Measurements from ENCODE around the gene PSMB5.
A peak's percentile ranks its signal among the peaks of the same experiment; 100 is the strongest.
"Not testable (repeated sequence)": the region's sequence is repeated elsewhere in the genome, so short reads cannot be mapped to it uniquely, and the experiment has no call there.

The PSMB5 gene

GRCh38 chr14:23043145-23043544, 8.4 kb upstream of the PSMB5 start:
- DNase-seq, result no peak

DNA sequence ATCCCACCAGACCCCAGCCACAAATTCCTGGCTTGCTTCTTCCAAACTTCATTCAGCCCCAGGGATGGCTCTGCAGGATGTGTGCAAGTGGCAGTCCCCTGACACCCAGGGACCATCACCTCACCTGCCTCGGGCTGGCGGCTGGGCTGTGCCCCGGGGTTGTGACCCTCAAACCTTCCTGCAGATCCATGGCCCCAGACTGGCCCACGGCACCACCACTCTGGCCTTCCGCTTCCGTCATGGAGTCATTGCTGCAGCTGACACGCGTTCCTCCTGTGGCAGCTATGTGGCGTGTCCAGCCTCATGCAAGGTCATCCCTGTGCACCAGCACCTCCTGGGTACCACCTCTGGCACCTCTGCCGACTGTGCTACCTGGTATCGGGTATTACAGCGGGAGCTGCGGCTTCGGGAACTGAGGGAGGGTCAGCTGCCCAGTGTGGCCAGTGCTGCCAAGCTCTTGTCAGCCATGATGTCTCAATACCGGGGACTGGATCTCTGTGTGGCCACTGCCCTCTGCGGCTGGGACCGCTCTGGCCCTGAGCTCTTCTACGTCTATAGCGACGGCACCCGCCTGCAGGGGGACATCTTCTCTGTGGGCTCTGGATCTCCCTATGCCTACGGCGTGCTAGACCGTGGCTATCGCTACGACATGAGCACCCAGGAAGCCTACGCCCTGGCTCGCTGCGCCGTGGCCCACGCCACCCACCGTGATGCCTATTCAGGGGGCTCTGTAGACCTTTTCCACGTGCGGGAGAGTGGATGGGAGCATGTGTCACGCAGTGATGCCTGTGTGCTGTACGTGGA, 7.7 kb upstream of the PSMB5 start, which contains the start of gene PSMB11:
Gene PSMB11 (plus strand): TSS at position 51 of the 804 bp plus-strand sequence. CDS start 14 bp downstream, at position 65.
- DNase-seq, result no peak

- no peak for DNase-seq
These were observed 7.0 kb upstream of the PSMB5 start for GRCh38 chr14:23041729-23042128.

GRCh38 chr14:23040100-23040499, 5.4 kb upstream of the PSMB5 start:
- DNase-seq, result no peak

DNA sequence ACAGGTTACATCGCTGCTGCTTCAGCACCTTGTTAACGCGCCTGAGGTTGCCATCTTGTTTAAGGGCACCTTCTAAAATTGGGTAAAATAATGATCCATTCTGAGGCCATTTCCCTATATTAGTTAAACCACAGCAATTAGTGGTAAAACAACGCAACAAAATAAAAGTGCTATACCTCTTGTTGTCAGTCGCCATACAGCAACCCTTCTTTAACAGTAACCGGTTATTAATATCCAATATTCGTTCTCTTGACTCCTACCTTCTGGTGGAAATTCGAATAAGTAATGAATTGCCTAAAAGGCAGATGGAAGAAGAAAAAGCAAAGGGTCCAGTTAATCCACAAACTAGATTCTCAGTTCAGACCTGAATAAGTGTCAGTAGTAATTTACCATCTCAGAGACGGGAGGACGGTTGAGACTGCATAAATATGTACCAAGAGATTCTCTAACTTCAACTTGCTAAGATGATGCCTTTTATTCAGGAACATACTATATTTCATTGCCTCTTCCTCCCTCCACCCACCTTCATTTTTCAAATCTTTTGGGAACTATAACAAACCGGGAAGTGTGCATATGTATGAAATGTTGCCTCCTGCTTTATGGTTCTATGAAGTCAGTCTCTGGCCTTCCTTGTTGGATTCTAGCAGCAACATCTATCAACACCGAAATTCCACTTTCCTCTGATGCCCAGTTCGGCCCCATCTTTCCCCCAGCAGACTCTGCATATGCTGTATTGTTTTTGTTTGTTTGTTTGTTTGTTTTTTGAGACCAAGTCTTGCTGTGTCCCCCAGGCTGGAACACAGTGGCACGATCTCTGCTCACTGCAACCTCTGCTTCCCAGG, 824 bp upstream of the PSMB5 start:
- DNase-seq, result no peak

DNA sequence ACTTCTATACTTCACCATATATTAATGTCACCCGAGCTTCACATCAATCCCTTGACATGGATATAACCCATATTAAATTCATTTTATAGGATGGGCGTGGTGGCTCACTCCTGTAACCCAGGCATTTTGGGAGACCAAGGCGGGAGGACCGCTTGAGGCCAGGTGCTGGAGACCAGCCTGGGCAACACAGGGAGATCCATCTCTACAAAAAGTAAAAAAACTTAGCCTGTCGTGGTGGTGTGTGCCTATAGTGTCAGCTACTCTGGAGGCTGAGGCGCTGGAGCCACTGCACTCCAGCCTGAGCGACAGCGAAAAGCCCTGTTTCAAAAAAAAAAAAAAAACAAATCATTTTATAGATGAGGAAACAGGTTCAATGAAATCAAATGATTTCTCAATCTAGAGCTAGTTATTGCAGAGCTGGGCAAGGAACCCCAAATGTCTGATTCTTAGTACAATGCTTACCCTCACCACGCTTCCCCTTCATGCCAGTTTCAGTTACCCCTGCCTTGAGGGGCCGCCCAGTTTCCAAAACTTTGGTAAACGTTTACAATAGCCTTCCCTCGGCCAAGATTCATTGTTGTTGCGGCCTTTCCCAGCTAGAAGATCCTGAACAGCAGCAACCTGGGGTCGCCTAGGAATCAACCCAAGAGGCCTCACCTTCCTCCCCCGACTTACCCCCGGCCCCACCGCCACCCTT, 751 bp downstream of the PSMB5 start:
- DNase-seq, result no peak

- DNase-seq, result no peak
These were observed 1.4 kb downstream of the PSMB5 start for GRCh38 chr14:23033251-23033727.

- DNase-seq, result no peak
These were observed 3.8 kb downstream of the PSMB5 start for GRCh38 chr14:23030936-23031335.

DNA sequence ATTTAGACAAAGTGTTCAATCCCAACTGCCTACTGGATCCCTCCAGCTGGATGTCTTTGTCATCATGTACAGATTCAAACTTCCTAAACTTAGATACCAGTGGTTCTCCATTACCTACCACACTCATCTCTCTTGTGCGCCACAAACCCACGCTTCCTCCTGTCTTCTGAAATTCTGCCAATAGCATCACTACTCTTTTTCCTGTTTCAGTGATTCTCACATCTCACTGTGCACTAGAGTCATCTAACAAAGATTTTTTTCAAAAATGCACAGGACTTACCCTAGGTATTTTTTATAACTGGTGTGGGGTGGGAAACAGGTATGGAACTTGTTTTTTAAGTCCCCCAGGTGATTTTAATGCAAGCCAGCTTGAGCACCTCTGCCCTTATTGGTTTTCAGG, 5.9 kb downstream of the PSMB5 start:
- no peak for DNase-seq

GRCh38 chr14:23025151-23025814, 9.4 kb downstream of the PSMB5 start:
- DNase-seq, result no peak

GRCh38 chr14:23024612-23025075, 10.1 kb downstream of the PSMB5 start:
- no peak for DNase-seq

DNA sequence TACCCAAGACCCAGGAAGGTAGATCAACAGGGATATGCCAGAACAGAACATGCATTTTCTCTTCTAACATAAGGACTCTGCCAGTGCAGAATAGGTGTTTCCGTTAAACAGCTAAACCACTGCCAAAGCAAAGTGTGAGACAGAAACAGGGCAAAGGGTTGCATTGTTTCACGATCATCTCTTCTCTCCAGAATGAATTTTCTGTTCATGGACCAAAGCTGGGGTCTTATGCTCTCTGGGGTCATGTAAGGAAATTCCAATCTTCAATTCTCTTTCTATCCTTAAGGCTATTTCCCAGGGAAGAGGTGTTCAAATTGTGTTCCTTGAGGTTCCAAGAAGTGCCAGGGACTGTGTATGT, 10.9 kb downstream of the PSMB5 start:
- DNase-seq, result no peak

GRCh38 chr14:23023022-23023794, 11.5 kb downstream of the PSMB5 start:
- no peak for DNase-seq

GRCh38 chr14:23021889-23022442, 12.7 kb downstream of the PSMB5 start:
- DNase-seq, result no peak

DNA sequence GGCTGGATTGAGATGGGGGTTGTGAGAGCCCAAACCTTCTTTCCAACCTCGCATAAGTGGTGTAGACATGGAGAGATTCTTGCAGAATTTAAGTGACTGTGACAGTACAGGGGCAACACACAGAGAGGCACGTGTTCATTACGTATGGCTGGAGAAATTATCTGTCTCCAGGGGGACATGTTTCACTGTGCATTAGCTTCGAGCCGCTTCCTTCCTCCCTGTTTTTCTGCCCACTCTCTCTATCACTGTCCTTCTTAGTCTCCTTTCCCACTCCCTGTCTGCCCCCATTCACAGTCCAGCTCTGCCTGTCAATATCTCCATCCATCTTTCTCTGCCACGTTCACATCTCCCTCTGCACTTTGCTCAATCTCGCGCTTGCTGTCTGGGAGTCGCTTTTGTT, 13.3 kb downstream of the PSMB5 start:
- no peak for DNase-seq

DNA sequence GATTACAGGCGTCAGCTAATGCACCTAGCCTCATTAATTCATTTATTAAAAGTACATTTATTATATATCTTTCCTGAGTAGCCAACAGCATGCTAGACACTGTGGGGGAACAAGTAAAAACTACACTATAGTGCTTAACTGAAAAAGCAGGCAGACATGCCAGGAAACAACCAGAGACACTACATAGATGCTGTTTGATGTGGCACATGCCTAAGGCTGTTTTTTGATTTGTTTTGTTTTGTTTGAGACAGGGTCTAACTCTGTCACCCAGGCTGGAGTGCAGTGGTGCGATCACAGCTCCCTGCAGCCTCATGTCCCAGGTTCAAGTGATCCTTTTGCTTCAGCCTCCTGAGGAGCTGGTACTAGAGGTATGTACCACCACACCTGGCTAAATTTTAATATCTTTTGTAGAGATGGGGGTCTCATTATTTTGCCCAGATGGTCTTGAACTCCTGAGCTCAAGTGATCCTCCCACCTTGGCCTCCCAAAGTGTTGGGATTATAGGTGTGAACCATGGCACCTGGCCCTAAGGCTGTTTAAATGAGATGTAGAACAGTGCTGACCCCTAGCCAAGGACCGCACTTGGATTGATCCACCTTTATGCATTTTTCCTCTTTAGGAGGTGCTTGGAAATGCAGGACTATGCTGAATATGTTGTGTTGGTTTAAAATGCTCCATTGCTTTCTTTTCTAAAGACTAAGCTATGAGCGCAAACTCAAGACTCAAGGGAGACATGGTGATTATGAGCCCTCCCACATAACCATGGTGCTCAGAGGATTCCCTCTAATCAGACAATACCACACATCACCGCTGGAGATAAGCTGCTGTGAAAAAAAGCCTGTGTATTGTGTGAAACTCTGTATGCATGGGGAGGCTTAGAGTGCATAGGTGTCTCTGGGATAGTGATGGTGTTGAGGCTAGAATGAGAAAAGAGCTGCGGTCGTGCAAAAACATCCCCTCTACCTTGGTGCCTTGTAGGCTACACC, 14.3 kb downstream of the PSMB5 start:
- peak; percentile 74 for DNase-seq

GRCh38 chr14:23018107-23018506, 16.6 kb downstream of the PSMB5 start:
- DNase-seq, result no peak

DNA sequence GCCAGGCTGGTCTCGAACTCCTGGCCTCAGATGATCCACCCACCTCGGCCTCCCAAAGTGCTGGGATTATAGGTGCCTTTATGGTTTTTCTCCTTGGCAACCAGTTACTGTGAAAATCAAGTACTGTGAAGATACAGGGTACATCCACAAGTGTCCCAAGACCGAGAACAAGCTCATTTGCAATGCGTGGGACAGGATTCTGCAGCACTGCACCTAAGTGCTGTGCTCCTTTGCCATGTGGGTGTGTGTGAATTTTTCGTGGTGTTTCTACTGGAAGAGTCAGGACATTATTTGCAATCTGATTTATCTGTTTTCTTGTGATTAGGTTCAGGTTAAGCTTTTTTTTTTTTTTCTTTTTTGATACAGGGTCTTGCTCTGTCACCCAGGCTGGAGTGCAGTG, 17.6 kb downstream of the PSMB5 start:
- no peak for DNase-seq

DNA sequence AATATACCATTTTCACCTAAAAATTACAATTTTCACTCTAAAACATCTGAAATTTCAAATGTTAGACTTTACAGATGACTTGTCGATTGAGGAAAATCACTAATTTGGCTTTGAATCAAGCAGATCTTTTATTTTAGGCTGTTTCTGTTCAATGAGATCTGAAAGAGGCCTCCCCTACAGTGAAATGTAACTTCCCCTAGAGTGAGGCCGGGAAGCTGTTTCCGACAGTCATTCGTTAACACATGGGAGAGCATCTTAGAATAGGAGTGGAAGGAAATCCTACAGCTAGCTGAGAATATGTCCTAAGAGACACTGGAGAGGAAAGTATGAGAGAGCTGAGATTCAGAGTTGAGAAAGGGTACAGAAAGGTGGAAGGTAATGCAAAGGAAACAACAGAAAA, 19.1 kb downstream of the PSMB5 start:
- no peak for DNase-seq

- not testable (repeated sequence) for DNase-seq
These were observed 21.0 kb downstream of the PSMB5 start for GRCh38 chr14:23013749-23014054.
